ENCODE data around the gene PACSIN2. TPM values are rescaled to one million over a fixed set of nuclear protein-coding genes. Genes with fewer than 3 reads are reported as not detected.

Gene PACSIN2
- total RNA-seq, 1 experiment from 2014 or later = 60.2 TPM

- Histone ChIP-seq H3K27me3 (ENCODE audit: control insufficient read depth, insufficient read depth, low read length) (no peaks in the 10 kb centered on the region), H3K4me3 (ENCODE audit: low read depth in 2 of 2, low read length in 2 of 2) (no peak overlapping the region), H3K36me3 (ENCODE audit: control insufficient read depth, insufficient read depth, low read length) (no peaks in the 10 kb centered on the region), H3K4me1 (ENCODE audit: control insufficient read depth, insufficient read depth, low read length) (no peaks in the 10 kb centered on the region), H3K27ac (ENCODE audit: low read length) (no peak overlapping the region), H3K9me3 (ENCODE audit: control insufficient read depth, insufficient read depth, low read depth, low read length) (no peaks in the 10 kb centered on the region)
- ChIA-PET POLR2A (no interaction called here), CTCF (no interaction called here)
- no TSS peak for BruUV-seq (replicated peaks)
- in situ Hi-C loops (cut with HindIII; ENCODE audit: low pct_unique_long_range_greater_than_20kb, low sequenced_read_pairs) (no loop called here), intact Hi-C loops (cut with micrococcal nuclease; ENCODE audit: unreplicated experiment) (no loop called here)
- DNase-seq (ENCODE audit: low read depth, low spot score) = no peak
- no peak for ATAC-seq
- no peak for TF ChIP-seq TCF7L2 (IDR thresholded peaks at IDR 0.05; ENCODE audit: low read depth, low read length)
- TF ChIP-seq, protein P1, sequence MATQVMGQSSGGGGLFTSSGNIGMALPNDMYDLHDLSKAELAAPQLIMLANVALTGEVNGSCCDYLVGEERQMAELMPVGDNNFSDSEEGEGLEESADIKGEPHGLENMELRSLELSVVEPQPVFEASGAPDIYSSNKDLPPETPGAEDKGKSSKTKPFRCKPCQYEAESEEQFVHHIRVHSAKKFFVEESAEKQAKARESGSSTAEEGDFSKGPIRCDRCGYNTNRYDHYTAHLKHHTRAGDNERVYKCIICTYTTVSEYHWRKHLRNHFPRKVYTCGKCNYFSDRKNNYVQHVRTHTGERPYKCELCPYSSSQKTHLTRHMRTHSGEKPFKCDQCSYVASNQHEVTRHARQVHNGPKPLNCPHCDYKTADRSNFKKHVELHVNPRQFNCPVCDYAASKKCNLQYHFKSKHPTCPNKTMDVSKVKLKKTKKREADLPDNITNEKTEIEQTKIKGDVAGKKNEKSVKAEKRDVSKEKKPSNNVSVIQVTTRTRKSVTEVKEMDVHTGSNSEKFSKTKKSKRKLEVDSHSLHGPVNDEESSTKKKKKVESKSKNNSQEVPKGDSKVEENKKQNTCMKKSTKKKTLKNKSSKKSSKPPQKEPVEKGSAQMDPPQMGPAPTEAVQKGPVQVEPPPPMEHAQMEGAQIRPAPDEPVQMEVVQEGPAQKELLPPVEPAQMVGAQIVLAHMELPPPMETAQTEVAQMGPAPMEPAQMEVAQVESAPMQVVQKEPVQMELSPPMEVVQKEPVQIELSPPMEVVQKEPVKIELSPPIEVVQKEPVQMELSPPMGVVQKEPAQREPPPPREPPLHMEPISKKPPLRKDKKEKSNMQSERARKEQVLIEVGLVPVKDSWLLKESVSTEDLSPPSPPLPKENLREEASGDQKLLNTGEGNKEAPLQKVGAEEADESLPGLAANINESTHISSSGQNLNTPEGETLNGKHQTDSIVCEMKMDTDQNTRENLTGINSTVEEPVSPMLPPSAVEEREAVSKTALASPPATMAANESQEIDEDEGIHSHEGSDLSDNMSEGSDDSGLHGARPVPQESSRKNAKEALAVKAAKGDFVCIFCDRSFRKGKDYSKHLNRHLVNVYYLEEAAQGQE (IDR thresholded peaks at IDR 0.05; ENCODE audit: insufficient read depth in 1 of 2, low read depth in 2 of 2, low read length in 1 of 2) = no peak
Observed at GRCh38 chr22:42879371-42880021, 135.5 kb downstream of the PACSIN2 start.

GRCh38 chr22:42878561-42879305, 136.2 kb downstream of the PACSIN2 start:
- CTCF ChIA-PET = no interaction called here
- Histone ChIP-seq H3K9me3 (ENCODE audit: control insufficient read depth, insufficient read depth, low read depth, low read length) (no peaks in the 10 kb centered on the region), H3K36me3 (ENCODE audit: control insufficient read depth, insufficient read depth, low read length) (no peaks in the 10 kb centered on the region), H3K4me3 (ENCODE audit: low read depth in 2 of 2, low read length in 2 of 2) (no peak overlapping the region), H3K27ac (ENCODE audit: low read length) (no peak overlapping the region), H3K4me1 (ENCODE audit: control insufficient read depth, insufficient read depth, low read length) (no peaks in the 10 kb centered on the region), H3K27me3 (ENCODE audit: control insufficient read depth, insufficient read depth, low read length) (no peaks in the 10 kb centered on the region)
- DNase-seq (ENCODE audit: low read depth, low spot score) (no peak), ATAC-seq (no peak; the same call in 1 of the 2 replicates)
- intact Hi-C loops (cut with micrococcal nuclease; ENCODE audit: unreplicated experiment) = no loop called here
- POLR2A ChIA-PET = no interaction called here
- TF ChIP-seq SIN3A (IDR thresholded peaks at IDR 0.05; ENCODE audit: borderline replicate concordance, insufficient read depth, low read depth, low read length) (no peak), POLR2AphosphoS5 (IDR thresholded peaks at IDR 0.05; ENCODE audit: low read depth, low read length) (no peak)
- TF ChIP-seq, protein P2, sequence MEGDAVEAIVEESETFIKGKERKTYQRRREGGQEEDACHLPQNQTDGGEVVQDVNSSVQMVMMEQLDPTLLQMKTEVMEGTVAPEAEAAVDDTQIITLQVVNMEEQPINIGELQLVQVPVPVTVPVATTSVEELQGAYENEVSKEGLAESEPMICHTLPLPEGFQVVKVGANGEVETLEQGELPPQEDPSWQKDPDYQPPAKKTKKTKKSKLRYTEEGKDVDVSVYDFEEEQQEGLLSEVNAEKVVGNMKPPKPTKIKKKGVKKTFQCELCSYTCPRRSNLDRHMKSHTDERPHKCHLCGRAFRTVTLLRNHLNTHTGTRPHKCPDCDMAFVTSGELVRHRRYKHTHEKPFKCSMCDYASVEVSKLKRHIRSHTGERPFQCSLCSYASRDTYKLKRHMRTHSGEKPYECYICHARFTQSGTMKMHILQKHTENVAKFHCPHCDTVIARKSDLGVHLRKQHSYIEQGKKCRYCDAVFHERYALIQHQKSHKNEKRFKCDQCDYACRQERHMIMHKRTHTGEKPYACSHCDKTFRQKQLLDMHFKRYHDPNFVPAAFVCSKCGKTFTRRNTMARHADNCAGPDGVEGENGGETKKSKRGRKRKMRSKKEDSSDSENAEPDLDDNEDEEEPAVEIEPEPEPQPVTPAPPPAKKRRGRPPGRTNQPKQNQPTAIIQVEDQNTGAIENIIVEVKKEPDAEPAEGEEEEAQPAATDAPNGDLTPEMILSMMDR (IDR thresholded peaks at IDR 0.05) = no peak
- TF ChIP-seq, protein P1 (IDR thresholded peaks at IDR 0.05; ENCODE audit: insufficient read depth in 1 of 2, low read depth in 2 of 2, low read length in 1 of 2) = no peak
- no TSS peak for BruUV-seq (replicated peaks)
- in situ Hi-C loops (cut with HindIII; ENCODE audit: low pct_unique_long_range_greater_than_20kb, low sequenced_read_pairs) = no loop called here
